ENCODE results near the gene FIG4.

FIG4 gene

DNA sequence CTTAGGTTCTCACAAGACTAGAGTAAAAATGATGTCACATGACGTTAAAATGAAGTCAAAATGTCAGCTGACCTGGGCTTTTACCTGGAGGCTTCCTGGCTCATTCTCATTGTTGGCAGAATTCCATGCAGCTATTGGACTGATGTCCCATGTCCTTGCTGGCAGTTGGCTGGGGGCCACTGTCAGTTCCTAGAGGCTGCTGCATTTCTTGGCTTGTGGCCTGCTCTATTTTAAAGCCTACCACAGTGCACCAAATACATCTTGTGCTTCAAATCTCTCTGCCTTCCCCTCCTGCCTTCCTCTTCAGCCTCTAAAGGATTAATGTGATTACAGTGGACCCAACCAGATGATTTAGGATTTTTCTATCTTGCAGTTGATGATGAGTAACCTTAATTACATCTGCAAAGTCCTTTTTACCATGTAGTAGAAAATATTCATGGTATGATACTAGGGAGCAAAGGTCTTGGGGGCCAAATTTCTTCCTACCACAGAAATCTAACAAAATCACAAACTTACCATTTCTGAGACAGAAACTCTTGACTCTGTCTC is 81.9 kb downstream of the FIG4 start:
- Histone ChIP-seq H3K4me1 (ENCODE audit: control insufficient read depth, insufficient read depth, low read length) (no peaks in the 10 kb centered on the region), H3K36me3 (ENCODE audit: control insufficient read depth, insufficient read depth, low read length) (peaks cover 5% of the 10 kb centered on the region; the same call in 1 of the 2 replicates), H3K9ac (ENCODE audit: low read depth, low read length) (no peak overlapping the region), H3K27me3 (ENCODE audit: control insufficient read depth, insufficient read depth, low read length) (no peaks in the 10 kb centered on the region), H3K4me3 (ENCODE audit: low read depth, low read length) (no peak overlapping the region), H3K9me3 (ENCODE audit: control insufficient read depth, insufficient read depth, low read length) (no peaks in the 10 kb centered on the region), H3K27ac (ENCODE audit: low read depth, low read length) (no peak overlapping the region)

- Histone ChIP-seq H3K4me3 (ENCODE audit: low read depth, low read length) (no peak overlapping the region), H3K9ac (ENCODE audit: low read depth, low read length) (no peak overlapping the region), H3K4me1 (ENCODE audit: control insufficient read depth, insufficient read depth, low read length) (peaks cover 4% of the 10 kb centered on the region; the same call in 1 of the 2 replicates), H3K27me3 (ENCODE audit: control insufficient read depth, insufficient read depth, low read length) (no peaks in the 10 kb centered on the region), H3K27ac (ENCODE audit: low read depth, low read length) (no peak overlapping the region), H3K36me3 (ENCODE audit: control insufficient read depth, insufficient read depth, low read length) (0 out of 2 replicates have a peak, but pooled peaks cover 2% of the 10 kb centered on the region), H3K9me3 (ENCODE audit: control insufficient read depth, insufficient read depth, low read length) (no peaks in the 10 kb centered on the region)
Measured at GRCh38 chr6:109781001-109781400, 89.9 kb downstream of the FIG4 start.

GRCh38 chr6:109782491-109782999 is 91.4 kb downstream of the FIG4 start:
- Histone ChIP-seq H3K4me3 (ENCODE audit: low read depth, low read length) (no peak overlapping the region), H3K27me3 (ENCODE audit: control insufficient read depth, insufficient read depth, low read length) (no peaks in the 10 kb centered on the region), H3K36me3 (ENCODE audit: control insufficient read depth, insufficient read depth, low read length) (peaks cover 12% of the 10 kb centered on the region), H3K4me1 (ENCODE audit: control insufficient read depth, insufficient read depth, low read length) (peaks cover 4% of the 10 kb centered on the region; the same call in 1 of the 2 replicates), H3K27ac (ENCODE audit: low read depth, low read length) (no peak overlapping the region), H3K9ac (ENCODE audit: low read depth, low read length) (no peak overlapping the region), H3K9me3 (ENCODE audit: control insufficient read depth, insufficient read depth, low read length) (no peaks in the 10 kb centered on the region)

- no peak overlapping the region for H3K27ac ChIP-seq (ENCODE audit: low read depth, low read length)
- H3K36me3 ChIP-seq (ENCODE audit: control insufficient read depth, insufficient read depth, low read length) = peaks cover 19% of the 10 kb centered on the region
- H3K4me1 ChIP-seq (ENCODE audit: control insufficient read depth, insufficient read depth, low read length) = peaks cover 4% of the 10 kb centered on the region; the same call in 1 of the 2 replicates
- no peak overlapping the region for H3K9ac ChIP-seq (ENCODE audit: low read depth, low read length)
- no peak overlapping the region for H3K4me3 ChIP-seq (ENCODE audit: low read depth, low read length)
- no peaks in the 10 kb centered on the region for H3K9me3 ChIP-seq (ENCODE audit: control insufficient read depth, insufficient read depth, low read length)
- H3K27me3 ChIP-seq (ENCODE audit: control insufficient read depth, insufficient read depth, low read length) = no peaks in the 10 kb centered on the region
Measured at GRCh38 chr6:109783250-109783986, 92.3 kb downstream of the FIG4 start.

- H3K4me1 ChIP-seq (ENCODE audit: control insufficient read depth, insufficient read depth, low read length) = peaks cover 22% of the 10 kb centered on the region; the same call in 1 of the 2 replicates
- H3K27ac ChIP-seq (ENCODE audit: low read depth, low read length) = no peak overlapping the region
- no peak overlapping the region for H3K4me3 ChIP-seq (ENCODE audit: low read depth, low read length)
- no peaks in the 10 kb centered on the region for H3K27me3 ChIP-seq (ENCODE audit: control insufficient read depth, insufficient read depth, low read length)
- peaks cover 23% of the 10 kb centered on the region for H3K36me3 ChIP-seq (ENCODE audit: control insufficient read depth, insufficient read depth, low read length)
- no peaks in the 10 kb centered on the region for H3K9me3 ChIP-seq (ENCODE audit: control insufficient read depth, insufficient read depth, low read length)
- H3K9ac ChIP-seq (ENCODE audit: low read depth, low read length) = no peak overlapping the region
Measured at GRCh38 chr6:109787312-109787711, 96.2 kb downstream of the FIG4 start.

DNA sequence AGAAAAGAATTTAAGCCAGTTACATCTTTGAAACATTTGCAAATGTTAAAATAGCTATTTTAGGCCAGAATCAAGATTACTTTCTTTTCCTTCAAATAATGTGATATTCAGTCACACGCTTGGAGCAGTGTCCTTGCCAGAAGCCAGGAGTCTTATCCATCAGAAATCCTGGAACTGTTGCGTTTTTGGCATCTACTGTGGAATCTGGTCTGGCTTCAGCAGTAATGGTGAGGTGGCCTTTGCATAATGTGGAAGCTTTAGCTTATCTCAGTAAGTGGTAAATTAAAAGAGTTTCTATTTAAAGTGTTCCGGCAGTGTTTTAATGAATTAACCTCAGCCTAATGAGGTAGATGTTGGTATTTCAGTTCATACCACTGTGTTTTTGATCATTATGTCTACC is 97.6 kb downstream of the FIG4 start:
- Histone ChIP-seq H3K27ac (ENCODE audit: low read depth, low read length) (no peak overlapping the region), H3K9ac (ENCODE audit: low read depth, low read length) (no peak overlapping the region), H3K9me3 (ENCODE audit: control insufficient read depth, insufficient read depth, low read length) (no peaks in the 10 kb centered on the region), H3K4me3 (ENCODE audit: low read depth, low read length) (no peak overlapping the region), H3K27me3 (ENCODE audit: control insufficient read depth, insufficient read depth, low read length) (no peaks in the 10 kb centered on the region), H3K4me1 (ENCODE audit: control insufficient read depth, insufficient read depth, low read length) (peaks cover 24% of the 10 kb centered on the region; the same call in 1 of the 2 replicates), H3K36me3 (ENCODE audit: control insufficient read depth, insufficient read depth, low read length) (peaks cover 23% of the 10 kb centered on the region)

GRCh38 chr6:109790131-109790530 is 99.0 kb downstream of the FIG4 start:
- no peak overlapping the region for H3K9ac ChIP-seq (ENCODE audit: low read depth, low read length)
- H3K9me3 ChIP-seq (ENCODE audit: control insufficient read depth, insufficient read depth, low read length) = no peaks in the 10 kb centered on the region
- no peak overlapping the region for H3K4me3 ChIP-seq (ENCODE audit: low read depth, low read length)
- peaks cover 24% of the 10 kb centered on the region; the same call in 1 of the 2 replicates for H3K4me1 ChIP-seq (ENCODE audit: control insufficient read depth, insufficient read depth, low read length)
- H3K27me3 ChIP-seq (ENCODE audit: control insufficient read depth, insufficient read depth, low read length) = no peaks in the 10 kb centered on the region
- H3K36me3 ChIP-seq (ENCODE audit: control insufficient read depth, insufficient read depth, low read length) = peaks cover 23% of the 10 kb centered on the region
- no peak overlapping the region for H3K27ac ChIP-seq (ENCODE audit: low read depth, low read length)

GRCh38 chr6:109791301-109791700 is 100.2 kb downstream of the FIG4 start:
- Histone ChIP-seq H3K27ac (ENCODE audit: low read depth, low read length) (no peak overlapping the region), H3K4me1 (ENCODE audit: control insufficient read depth, insufficient read depth, low read length) (peaks cover 24% of the 10 kb centered on the region; the same call in 1 of the 2 replicates)

DNA sequence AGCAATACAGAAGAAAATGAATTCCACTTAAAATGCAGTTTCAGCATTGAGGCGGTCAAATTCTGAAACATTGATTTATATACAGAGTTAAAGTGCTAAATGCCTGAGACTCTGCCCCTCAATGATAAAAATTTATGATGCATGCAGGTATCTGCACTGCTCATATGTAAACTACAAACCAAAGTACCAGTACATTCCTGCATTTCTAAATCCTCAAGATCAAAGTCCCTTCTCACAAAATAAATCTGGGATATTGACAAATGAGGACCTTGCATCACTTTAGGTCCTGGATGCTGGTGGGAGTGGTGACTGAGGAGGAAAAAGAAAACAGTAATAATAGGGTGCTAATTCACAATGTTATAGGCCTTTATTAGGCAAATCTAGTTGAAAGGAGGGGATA is 101.9 kb downstream of the FIG4 start:
- Histone ChIP-seq H3K4me3 (ENCODE audit: low read depth, low read length) (no peak overlapping the region), H3K27ac (ENCODE audit: low read depth, low read length) (no peak overlapping the region)

More at GRCh38 chr6:109791301-109791700, 100.2 kb downstream of the FIG4 start:
- Histone ChIP-seq H3K9ac (ENCODE audit: low read depth, low read length) (no peak overlapping the region), H3K4me3 (ENCODE audit: low read depth, low read length) (no peak overlapping the region), H3K9me3 (ENCODE audit: control insufficient read depth, insufficient read depth, low read length) (no peaks in the 10 kb centered on the region), H3K27me3 (ENCODE audit: control insufficient read depth, insufficient read depth, low read length) (no peaks in the 10 kb centered on the region), H3K36me3 (ENCODE audit: control insufficient read depth, insufficient read depth, low read length) (peaks cover 18% of the 10 kb centered on the region)

DNA sequence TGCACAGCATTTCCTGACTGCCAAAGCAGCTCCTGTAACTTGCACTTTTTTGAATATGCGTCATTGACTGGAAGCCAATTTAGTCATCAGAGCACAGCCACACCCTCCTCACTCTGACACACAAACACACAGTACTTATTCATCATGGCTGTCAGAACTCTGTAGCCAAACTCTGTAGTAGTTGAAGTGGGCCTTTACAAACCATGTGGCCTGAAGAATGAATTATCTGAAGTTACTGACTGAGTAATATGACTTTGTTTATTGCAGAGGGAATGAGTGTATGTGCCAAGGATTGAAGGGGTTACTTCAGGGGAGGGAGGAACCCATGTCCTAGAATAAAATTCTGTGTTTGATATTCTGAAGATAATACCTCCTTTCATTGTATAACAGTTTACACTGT is 102.7 kb downstream of the FIG4 start:
- Histone ChIP-seq H3K9ac (ENCODE audit: low read depth, low read length) (no peak overlapping the region), H3K4me1 (ENCODE audit: control insufficient read depth, insufficient read depth, low read length) (peaks cover 24% of the 10 kb centered on the region; the same call in 1 of the 2 replicates)

More for the DNA sequence above, 101.9 kb downstream of the FIG4 start:
- Histone ChIP-seq H3K27me3 (ENCODE audit: control insufficient read depth, insufficient read depth, low read length) (no peaks in the 10 kb centered on the region), H3K9ac (ENCODE audit: low read depth, low read length) (no peak overlapping the region), H3K4me1 (ENCODE audit: control insufficient read depth, insufficient read depth, low read length) (peaks cover 24% of the 10 kb centered on the region; the same call in 1 of the 2 replicates), H3K9me3 (ENCODE audit: control insufficient read depth, insufficient read depth, low read length) (no peaks in the 10 kb centered on the region), H3K36me3 (ENCODE audit: control insufficient read depth, insufficient read depth, low read length) (peaks cover 17% of the 10 kb centered on the region; the same call in 1 of the 2 replicates)

More for the DNA sequence above, 102.7 kb downstream of the FIG4 start:
- Histone ChIP-seq H3K4me3 (ENCODE audit: low read depth, low read length) (no peak overlapping the region), H3K36me3 (ENCODE audit: control insufficient read depth, insufficient read depth, low read length) (peaks cover 10% of the 10 kb centered on the region), H3K27me3 (ENCODE audit: control insufficient read depth, insufficient read depth, low read length) (no peaks in the 10 kb centered on the region), H3K27ac (ENCODE audit: low read depth, low read length) (no peak overlapping the region), H3K9me3 (ENCODE audit: control insufficient read depth, insufficient read depth, low read length) (no peaks in the 10 kb centered on the region)
